ENCODE results near the gene ADCY5.
A peak's percentile ranks its signal among the peaks of the same experiment; 100 is the strongest.

ADCY5 gene

GRCh38 chr3:123369085-123369484 is 79.8 kb downstream of the ADCY5 start:
- no peak for DNase-seq (ENCODE audit: low spot score)

- DNase-seq (ENCODE audit: low spot score): no peak
These were observed 81.3 kb downstream of the ADCY5 start for GRCh38 chr3:123367467-123368154.

DNA sequence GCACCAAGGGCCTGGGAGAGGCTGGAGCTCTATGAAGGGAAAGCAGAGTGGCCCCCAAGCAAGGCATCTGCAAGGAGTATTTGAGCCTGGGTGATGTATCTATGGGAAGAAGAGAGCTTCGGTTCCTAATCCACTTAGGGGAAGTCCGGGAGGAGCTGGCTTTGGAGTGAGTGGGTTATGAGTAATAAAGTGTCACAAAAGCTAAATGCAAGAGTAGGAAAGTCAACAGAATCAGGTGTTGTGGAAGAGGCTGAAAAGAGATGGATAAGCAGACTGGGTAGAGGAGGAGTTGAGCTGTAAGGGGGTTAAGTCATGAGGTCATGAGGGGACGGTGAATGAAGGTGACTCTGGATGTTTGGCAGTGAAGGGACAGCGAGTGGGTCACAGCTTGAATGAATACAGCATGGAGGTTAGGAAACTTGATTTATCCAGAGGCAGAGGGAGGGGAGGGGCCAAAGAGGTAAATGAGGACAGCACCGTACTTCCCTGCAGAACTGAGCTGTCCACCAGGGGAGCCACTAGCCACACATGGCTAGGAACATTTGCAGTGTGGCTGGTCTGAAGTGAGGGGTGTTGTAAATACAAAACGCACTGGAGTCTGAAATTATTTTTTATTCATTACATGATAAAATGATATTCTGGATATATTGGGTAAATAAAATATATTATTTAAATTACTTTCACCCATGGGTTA is 83.3 kb downstream of the ADCY5 start:
- DNase-seq (ENCODE audit: low spot score): peak; percentile 27

DNA sequence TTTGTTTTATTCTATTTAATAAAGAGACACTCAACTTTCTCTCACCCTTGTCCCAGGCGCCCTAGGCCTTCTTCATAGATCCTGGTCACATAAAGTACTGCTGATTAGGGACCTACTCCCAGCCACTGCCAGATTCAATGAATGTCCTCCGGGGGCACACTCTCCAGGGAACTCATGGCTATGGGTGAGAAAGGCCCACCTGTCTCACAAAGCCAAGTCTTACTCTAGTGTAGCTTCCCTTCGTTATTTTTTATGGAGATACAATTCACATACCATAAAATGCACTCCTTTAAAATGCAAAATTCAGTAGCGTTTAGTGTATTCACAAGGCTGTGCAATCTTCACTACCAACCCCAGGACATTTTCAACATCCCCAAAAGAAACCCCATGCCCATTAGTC is 87.8 kb downstream of the ADCY5 start:
- no peak for DNase-seq (ENCODE audit: low spot score)

DNA sequence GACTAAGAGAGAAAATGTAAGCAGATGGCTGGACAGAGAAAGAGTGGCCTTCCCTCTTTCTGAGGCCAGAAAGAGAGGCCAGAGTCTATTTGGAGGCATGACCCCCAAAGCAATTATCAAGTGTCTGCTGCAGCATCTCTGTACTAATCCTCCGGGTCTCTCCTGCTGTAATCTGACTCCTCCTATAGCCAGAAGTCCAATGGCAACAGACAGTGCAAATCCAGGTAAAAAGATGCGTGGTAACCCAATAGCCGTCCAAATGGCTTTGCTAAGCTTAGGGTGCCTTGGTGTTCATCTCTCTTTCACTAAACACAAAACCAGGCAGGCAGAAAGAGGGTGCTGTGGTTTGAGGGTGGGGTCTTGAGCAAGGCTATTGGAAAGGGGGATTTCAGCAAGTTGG is 91.6 kb downstream of the ADCY5 start:
- DNase-seq (ENCODE audit: low spot score): no peak

DNA sequence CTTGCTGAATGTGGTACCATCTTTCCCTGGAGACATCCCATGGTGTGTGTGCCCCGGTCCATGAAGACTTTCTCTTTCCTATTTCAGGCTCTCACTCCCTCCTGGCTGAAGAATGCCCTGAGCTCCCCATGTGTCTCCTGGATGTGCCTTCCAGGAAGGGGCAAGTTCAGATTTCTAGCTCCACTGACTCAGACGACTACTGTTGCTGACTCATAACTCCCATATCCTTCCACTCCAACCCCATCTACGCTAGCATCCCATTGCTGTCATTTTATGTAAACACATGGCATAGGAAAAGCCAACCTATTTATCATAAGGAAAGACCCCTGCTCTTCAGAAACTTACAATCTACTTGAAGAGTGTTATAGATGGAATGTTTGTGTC is 95.0 kb downstream of the ADCY5 start:
- DNase-seq (ENCODE audit: low spot score): no peak

- no peak for DNase-seq (ENCODE audit: low spot score)
These were observed 95.6 kb downstream of the ADCY5 start for GRCh38 chr3:123353227-123353849.

GRCh38 chr3:123352134-123352554 is 96.7 kb downstream of the ADCY5 start:
- no peak for DNase-seq (ENCODE audit: low spot score)

DNA sequence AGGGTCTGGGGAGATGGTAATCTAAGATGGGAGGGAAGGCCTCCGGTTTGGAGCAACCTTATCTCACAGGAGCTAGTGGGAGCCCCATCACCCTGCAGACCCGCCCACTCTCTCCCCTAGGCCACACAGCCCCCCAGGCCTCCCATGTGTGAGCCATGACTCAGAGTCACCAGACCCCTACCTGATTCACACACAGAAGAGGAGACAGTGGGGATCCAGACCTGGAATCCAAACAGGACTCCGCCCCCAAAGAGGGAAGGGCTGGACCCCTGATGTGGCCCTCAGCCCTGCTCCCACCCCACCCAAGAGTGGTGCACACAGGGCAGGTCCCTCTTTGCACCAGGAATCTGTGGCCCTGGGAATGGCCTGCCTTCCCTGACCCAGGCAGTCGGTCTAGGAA is 97.4 kb downstream of the ADCY5 start:
- DNase-seq (ENCODE audit: low spot score): no peak

GRCh38 chr3:123350971-123351370 is 97.9 kb downstream of the ADCY5 start:
- DNase-seq (ENCODE audit: low spot score): no peak

DNA sequence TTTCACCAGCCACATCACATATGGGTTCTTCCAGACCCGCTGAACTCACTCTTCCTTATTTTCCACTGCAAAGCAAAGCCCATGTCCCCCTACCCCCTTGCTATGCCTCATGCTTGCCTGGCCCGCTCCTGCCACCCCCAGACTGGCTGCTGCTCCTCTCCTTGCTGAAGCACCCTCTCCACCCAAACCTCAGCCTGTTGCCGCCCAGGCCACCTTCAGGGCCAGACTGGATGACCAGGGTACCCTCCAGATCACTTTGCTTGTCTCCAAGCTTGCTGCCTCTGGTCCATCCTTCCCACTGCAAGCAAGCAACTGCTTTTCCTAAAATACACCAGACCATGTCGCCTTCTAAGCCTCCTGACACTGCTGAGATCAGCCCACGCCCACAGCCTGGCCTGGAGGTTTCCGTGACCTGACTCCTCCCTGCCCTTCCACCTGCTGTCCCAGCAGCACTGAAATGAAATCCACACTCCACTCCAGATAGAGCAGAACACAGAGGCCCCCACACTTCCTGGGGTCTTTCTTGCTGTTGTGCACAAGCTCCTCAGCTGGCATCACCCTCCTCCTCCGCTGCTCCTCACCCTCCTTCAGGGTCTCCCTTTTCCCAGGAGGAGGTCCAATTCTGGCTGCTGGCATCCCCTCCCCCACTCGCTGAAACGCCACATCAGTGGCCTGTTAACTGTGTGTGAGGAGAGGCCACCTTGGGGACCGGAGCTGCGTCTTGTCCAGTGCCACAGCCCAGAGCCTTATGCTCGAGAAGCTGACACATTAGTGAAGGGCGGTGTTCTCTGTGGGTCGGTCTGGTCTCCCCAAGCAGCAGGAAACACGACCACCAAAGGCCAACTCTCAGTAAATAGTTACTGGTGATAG is 99.1 kb downstream of the ADCY5 start:
- DNase-seq (ENCODE audit: low spot score): no peak

DNA sequence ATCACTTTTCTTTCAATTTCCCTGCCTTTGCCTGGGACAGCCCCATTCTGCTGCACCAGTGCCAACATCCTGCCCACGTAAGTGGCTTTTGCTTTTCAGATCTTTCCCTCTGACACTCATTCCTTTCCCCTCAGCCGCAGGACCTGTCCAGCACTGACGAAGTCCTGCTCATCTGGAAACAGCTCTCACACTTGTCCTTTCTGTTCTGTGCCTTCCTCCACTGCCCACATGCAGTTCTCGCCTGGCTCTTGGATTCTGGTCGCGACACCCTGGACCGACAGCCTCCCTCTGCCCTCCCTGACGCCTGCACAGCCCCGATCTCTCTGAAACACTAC is 99.7 kb downstream of the ADCY5 start:
- no peak for DNase-seq (ENCODE audit: low spot score)

- no peak for DNase-seq (ENCODE audit: low spot score)
These were observed 100.3 kb downstream of the ADCY5 start for GRCh38 chr3:123348471-123349200.

DNA sequence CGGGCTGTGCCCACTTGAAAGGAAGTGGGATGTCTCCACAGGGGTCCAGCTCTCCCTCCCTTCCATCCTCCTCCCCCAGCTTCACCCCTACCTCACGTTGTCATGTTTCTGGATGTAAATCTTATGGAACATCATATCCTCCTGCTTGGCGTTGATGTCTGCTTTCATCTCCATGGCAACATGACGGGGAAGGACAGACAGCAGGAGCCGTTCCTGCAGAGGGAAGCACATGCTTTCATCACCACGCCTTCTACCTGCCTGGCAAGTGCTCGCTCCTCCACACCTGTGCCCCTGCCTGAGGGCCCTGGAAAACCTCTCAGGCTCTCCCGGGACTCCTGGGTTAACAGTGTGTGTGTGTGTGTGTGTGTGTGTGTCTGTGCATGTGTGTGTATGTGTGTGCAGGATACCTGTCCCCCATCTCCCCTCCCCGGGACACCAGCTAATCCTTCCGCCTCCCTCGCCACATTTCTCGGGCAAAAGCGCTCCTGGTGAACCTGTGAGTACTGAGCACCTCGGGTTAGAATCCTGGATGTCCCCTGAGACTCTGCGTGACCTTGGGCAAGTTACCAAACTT is 101.1 kb downstream of the ADCY5 start:
- DNase-seq (ENCODE audit: low spot score): no peak

DNA sequence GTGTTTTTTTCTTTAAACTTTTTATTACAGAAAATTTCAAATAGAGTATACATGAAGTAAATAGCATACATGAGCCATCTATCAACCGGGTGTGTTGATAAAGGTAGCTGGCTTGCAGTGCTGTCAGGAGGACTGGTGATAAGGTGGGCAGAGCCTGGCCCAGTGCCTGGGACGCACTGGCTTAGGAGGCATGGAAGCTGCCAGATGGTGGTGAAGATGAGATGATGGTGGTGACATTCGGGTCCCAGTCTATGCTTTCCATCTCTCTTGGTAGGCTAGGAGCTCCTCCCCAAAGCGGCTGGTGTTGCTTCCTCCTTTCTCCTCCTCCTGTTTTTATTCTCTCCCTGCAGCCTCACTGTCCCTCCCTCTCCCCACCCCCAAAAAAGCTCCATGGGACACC is 101.7 kb downstream of the ADCY5 start:
- DNase-seq (ENCODE audit: low spot score): no peak

DNA sequence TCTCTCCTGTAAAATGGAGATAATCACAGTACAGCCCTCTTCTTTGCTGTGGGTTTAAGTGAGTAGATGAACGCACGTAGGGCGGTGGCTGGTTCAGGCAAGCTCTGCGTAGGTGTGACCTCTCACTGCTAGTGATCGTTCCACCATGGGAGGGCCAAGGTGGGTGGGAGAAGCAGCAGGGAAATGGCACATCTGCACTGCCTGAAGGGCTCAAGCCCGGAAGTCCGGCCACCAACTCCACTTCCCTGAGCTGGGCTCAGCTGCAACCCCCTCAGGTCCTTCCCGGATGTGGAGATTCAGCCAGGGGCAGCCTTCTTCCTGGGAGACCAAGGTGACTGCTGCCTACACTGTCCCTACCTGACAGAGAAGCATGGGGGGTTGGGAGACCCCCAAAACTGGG is 102.9 kb downstream of the ADCY5 start:
- DNase-seq (ENCODE audit: low spot score): no peak

DNA sequence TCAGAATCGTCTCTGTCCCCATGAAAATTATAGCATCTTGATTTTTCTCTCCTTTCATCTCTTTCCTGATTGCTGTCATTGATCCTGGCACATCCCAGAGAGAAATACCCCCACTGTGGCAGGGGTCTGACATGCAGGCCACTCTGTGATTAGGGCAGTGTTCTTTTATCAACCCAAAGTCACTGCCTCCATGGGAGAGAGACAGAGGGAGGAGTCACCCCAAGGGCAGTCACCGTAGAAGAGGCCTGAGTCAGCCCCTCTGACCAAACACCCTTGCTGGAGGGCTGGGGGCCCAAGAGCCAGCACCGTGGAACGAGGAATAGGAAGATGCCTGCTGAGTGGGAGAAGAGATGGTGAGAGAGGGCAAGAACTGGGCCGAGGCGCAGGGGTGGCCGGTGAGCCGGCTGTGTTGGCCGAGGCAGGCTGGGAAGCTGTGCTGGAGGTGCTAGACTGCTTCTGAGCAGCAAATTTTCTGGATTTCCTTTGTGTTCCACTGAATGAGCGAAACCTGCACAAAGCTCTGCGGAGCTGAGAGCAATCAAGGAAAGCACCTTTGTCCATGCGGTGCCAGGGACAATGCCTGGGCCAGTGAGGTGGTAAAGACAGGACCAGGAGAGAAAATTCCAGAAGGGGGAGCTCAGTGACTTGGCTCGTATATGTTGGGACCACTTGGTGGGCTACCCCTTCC is 103.8 kb downstream of the ADCY5 start:
- DNase-seq (ENCODE audit: low spot score): no peak

DNA sequence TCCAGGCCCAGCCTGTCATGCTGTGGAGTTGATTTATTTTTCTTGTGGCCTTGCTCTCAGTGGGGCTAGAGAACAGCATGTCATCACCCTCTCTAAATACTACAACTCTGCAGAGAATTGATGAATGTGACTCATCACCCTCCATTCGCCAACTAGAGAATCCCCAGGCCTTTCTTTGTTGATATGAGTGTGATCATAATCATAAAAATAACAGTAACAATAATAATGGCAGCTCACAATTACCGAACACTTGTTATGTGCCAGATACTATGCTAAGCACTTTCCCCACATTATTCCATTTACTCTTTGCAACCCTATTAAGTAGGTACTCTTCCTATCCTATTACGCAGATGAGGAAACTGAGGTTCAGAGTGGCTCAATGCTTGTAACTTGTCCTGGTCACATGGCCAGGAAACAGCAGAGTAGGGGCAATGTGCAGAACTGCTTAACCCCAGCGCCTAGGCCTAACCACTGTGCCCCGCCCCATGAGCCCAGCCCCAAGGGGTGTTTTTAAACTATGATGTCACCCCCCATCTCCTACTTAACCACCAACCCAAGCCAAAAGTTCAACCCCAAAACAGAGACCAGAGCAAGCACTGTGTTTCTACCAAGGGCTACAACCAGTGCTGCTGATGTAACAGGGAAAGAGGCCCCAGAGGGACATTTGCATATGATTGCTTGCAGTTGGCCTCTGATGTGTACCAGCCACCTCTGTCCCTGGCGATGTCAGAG is 104.5 kb downstream of the ADCY5 start:
- peak; percentile 53 for DNase-seq (ENCODE audit: low spot score)

DNA sequence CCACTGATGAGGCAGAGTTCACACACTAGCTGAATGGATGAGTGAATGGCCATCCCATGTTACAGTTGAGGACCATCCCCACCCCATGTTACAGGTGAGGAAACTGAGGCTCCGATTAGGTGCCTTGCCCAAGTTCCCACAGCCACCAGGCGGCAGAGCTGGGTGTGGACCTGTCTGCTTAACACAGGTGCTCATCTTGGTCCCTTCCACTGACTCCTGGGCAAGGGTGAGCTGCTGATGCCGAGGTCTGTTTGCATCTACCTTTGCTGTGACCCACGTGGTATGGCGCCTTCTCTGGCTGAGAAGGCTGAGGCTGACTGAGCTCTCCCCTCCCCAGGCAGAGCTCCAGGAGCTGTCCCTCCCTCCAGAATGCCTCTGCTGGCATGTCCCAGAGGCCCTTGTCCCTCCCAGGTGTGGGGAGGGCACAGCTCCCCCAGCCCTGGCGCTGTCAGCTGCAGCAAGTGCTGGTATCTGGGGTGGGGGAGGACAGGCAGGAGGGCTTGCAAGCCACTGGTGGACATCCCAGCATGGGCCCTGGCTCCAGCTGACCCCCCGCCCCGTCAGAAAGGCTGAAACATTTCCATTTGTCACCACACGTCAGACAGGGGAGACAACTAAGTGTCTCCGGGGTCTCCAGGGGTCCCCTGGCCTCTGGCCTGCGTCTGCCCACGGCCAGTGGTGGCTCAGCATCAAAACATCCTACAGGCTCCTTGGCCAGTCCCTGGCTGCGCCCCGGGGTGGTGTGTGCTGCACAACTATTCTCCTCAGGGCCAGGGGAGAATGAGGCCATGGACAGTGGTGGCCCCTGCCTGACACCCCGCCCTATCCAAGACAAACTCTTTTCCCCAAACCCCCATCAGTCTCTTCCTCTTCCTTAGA is 105.4 kb downstream of the ADCY5 start:
- DNase-seq (ENCODE audit: low spot score): no peak
